PC-9 (cell line): Measurements from ENCODE around the gene SLC25A3. TPM values are rescaled to one million over a fixed set of nuclear protein-coding genes. Genes with fewer than 3 reads are reported as not detected.

Experiments used
- BruUV-seq: library from RNA; stranded (reverse); fragments of 400-500 nt; replicated peaks from 2 replicates; lab custom pipeline; 2021; lab: Mats Ljungman, UMichigan
- CTCF ChIA-PET: fragments of 300-600 bp; sonication (Branson Sonifier 250); formaldehyde crosslinking; loops from one replicate; lab custom pipeline; 2022; ENCODE audit warnings: antibody characterized with exemption; lab: Charles Lee
- POLR2A ChIA-PET: fragments of 300-600 bp; sonication (Branson Sonifier 250); formaldehyde crosslinking; loops from one replicate; lab custom pipeline; 2022; ENCODE audit warnings: antibody characterized with exemption; ENCODE audit not compliant: unreplicated experiment; lab: Charles Lee
- DNase-seq, 2 experiments: peaks; one replicate each; pipeline versions ENCODE4 v3.0.0 to v3.0.0-alpha.2; 2015 to 2022; ENCODE audit warnings: mixed read lengths in 1 of 2
- H2AFZ ChIP-seq: fragments of 200-600 bp; sonication (generic); 2 replicates; pipeline ENCODE4 v1.8.1; 2017; ENCODE audit warnings: antibody characterized with exemption
- H3F3A ChIP-seq: fragments of 200-600 bp; sonication (generic); 2 replicates; pipeline ENCODE4 v1.8.1; 2017; ENCODE audit warnings: antibody characterized with exemption, mild to moderate bottlenecking, low read depth; ENCODE audit not compliant: insufficient read depth
- H3K27ac ChIP-seq: fragments of 200-600 bp; sonication (generic); 2 replicates; pipeline ENCODE4 v1.6.1; 2016; ENCODE audit warnings: mixed run types
- H3K27me3 ChIP-seq: fragments of 200-600 bp; sonication (generic); 2 replicates; pipeline ENCODE4 v1.6.1; 2016; ENCODE audit warnings: low read depth, mixed run types; ENCODE audit not compliant: insufficient read depth
- H3K36me3 ChIP-seq: fragments of 200-600 bp; sonication (generic); 2 replicates; pipeline ENCODE4 v1.6.1; 2016; ENCODE audit warnings: low read depth, mixed run types
- H3K4me1 ChIP-seq: fragments of 200-600 bp; sonication (generic); replicated peaks from 2 replicates; pipeline ENCODE4 v1.6.1; 2016; ENCODE audit warnings: mixed run types; ENCODE audit not compliant: insufficient read depth
- H3K4me2 ChIP-seq: fragments of 200-600 bp; sonication (generic); 2 replicates; pipeline ENCODE4 v1.6.1; 2017; ENCODE audit warnings: mixed run types
- H3K4me3 ChIP-seq: fragments of 200-600 bp; sonication (generic); 2 replicates; pipeline ENCODE4 v1.6.1; 2016; ENCODE audit warnings: mixed run types
- H3K79me2 ChIP-seq: fragments of 200-600 bp; sonication (generic); 2 replicates; pipeline ENCODE4 v1.6.1; 2017; ENCODE audit warnings: low read depth, mixed run types
- H3K9me2 ChIP-seq: fragments of 200-600 bp; sonication (generic); 2 replicates; pipeline ENCODE4 v1.8.1; 2017; ENCODE audit warnings: mild to moderate bottlenecking; ENCODE audit not compliant: insufficient read depth
- H3K9me3 ChIP-seq: fragments of 200-600 bp; sonication (generic); 2 replicates; pipeline ENCODE4 v1.8.1; 2016; ENCODE audit warnings: low read depth; ENCODE audit not compliant: insufficient read depth
- H4K20me1 ChIP-seq: fragments of 200-600 bp; sonication (generic); 2 replicates; pipeline ENCODE4 v1.8.1; 2017; ENCODE audit not compliant: insufficient read depth
- CTCF ChIP-seq: fragments of 200-600 bp; sonication (generic); conservative IDR thresholded peaks from 2 replicates; pipeline ENCODE4 v1.6.1; 2017; ENCODE audit warnings: mixed run types, antibody characterized with exemption, mild to moderate bottlenecking, moderate library complexity
- EZH2 ChIP-seq: fragments of 200-600 bp; sonication (generic); IDR thresholded peaks from 2 replicates; pipeline ENCODE4 v1.8.0; 2017; ENCODE audit warnings: antibody characterized with exemption, low read depth
- intact Hi-C: fragments of 100-400 bp; cut with micrococcal nuclease; formaldehyde crosslinking; loops from one replicate; pipeline ENCODE4 v1.10.0; 2022; ENCODE audit not compliant: unreplicated experiment
- total RNA-seq: library from RNA; stranded (reverse); gene quantifications from 2 replicates; pipeline ENCODE4 v1.2.3, GENCODE V29; 2021

Gene SLC25A3
- total RNA-seq, 1 experiment from 2014 or later, result 572 TPM

GRCh38 chr12:98644433-98644711 is 50.9 kb downstream of the SLC25A3 start:
- BruUV-seq, result TSS peak; percentile 63
- POLR2A ChIA-PET, result interaction anchor here (1.0 kb wide), 1 partner anchor 30 kb away, joined by 3 read pairs; no protein-coding TSS in a partner anchor
- DNase-seq, result no peak

GRCh38 chr12:98644712-98645571 is 51.5 kb downstream of the SLC25A3 start, which contains the start of the genes APAF1 and IKBIP:
APAF1 (plus strand) TSS chr12:98645290; CDS start chr12:98648360, 3,070 bp downstream.
IKBIP (minus strand) TSS chr12:98644788; CDS start chr12:98644701, 87 bp downstream.
- H3K79me2 ChIP-seq, result 0 out of 2 replicates have a peak, but pooled peaks cover 6% of the 10 kb centered on the region
- no peaks in the 10 kb centered on the region for H3K9me2 ChIP-seq
- intact Hi-C loops, result loop anchor here (1.0 to 2.0 kb wide), 3 partner anchors 52 to 220 kb away; partner anchors contain the start of gene SLC25A3
- peak within 1 kb of the TSS; percentile 29 for H3K27ac ChIP-seq
- CTCF ChIA-PET, result interaction anchor here (1.1 kb wide), 1 partner anchor 52 kb away, joined by 4 read pairs; the partner anchor contains the start of gene SLC25A3
- no TSS peak for BruUV-seq
- no peaks in the 10 kb centered on the region for H3K9me3 ChIP-seq
- peak within 1 kb of the TSS; percentile 94 for H2AFZ ChIP-seq
- peak within 1 kb of the TSS; percentile 86 for H3K4me2 ChIP-seq
- H4K20me1 ChIP-seq, result no peaks in the 10 kb centered on the region
- peaks cover 3% of the 10 kb centered on the region; the same call in 1 of the 2 replicates for H3F3A ChIP-seq
- H3K4me3 ChIP-seq, result peak within 1 kb of the TSS; percentile 85
- peaks cover 7% of the 10 kb centered on the region; the same call in 1 of the 2 replicates for H3K4me1 ChIP-seq
- TF ChIP-seq CTCF, result no peak
- TF ChIP-seq EZH2, result no peak
- no peaks in the 10 kb centered on the region for H3K27me3 ChIP-seq
- POLR2A ChIA-PET, result interaction anchor here (0.6 to 1.0 kb wide), 2 partner anchors 30 to 52 kb away, joined by 3 to 9 read pairs; no protein-coding TSS in a partner anchor
- no peaks in the 10 kb centered on the region for H3K36me3 ChIP-seq
- DNase-seq, result peak; percentile 84 to 98

More at GRCh38 chr12:98644433-98644711, 50.9 kb downstream of the SLC25A3 start:
- Histone ChIP-seq H3K27me3 (no peaks in the 10 kb centered on the region), H3K9me3 (no peaks in the 10 kb centered on the region), H3K4me2 (peak overlapping the region; percentile 86), H3K79me2 (0 out of 2 replicates have a peak, but pooled peaks cover 6% of the 10 kb centered on the region), H3K27ac (peak overlapping the region; percentile 29), H3K36me3 (no peaks in the 10 kb centered on the region), H3K4me1 (peaks cover 7% of the 10 kb centered on the region; the same call in 1 of the 2 replicates), H4K20me1 (no peaks in the 10 kb centered on the region), H3K9me2 (no peaks in the 10 kb centered on the region), H3K4me3 (peak overlapping the region; percentile 85), H3F3A (peaks cover 3% of the 10 kb centered on the region; the same call in 1 of the 2 replicates), H2AFZ (peak overlapping the region; percentile 94)
- CTCF ChIA-PET, result no interaction called here
- intact Hi-C loops, result loop anchor here (2.0 kb wide), 2 partner anchors 78 to 220 kb away; no protein-coding TSS in a partner anchor
- TF ChIP-seq EZH2 (no peak), CTCF (no peak)

- TF ChIP-seq CTCF (no peak), EZH2 (no peak)
These were observed 52.1 kb downstream of the SLC25A3 start for GRCh38 chr12:98645572-98646067.

More at GRCh38 chr12:98645572-98646067, 52.1 kb downstream of the SLC25A3 start:
- intact Hi-C loops, result loop anchor here (1.0 to 2.0 kb wide), 3 partner anchors 52 to 221 kb away; partner anchors contain the start of gene SLC25A3
- Histone ChIP-seq H3K4me3 (peak overlapping the region; percentile 85), H3K27me3 (no peaks in the 10 kb centered on the region), H3K36me3 (no peaks in the 10 kb centered on the region), H3K4me2 (peak overlapping the region; percentile 86), H3K4me1 (peaks cover 7% of the 10 kb centered on the region; the same call in 1 of the 2 replicates), H3F3A (peaks cover 3% of the 10 kb centered on the region; the same call in 1 of the 2 replicates), H2AFZ (peak overlapping the region; percentile 94), H4K20me1 (no peaks in the 10 kb centered on the region), H3K79me2 (0 out of 2 replicates have a peak, but pooled peaks cover 6% of the 10 kb centered on the region), H3K9me2 (no peaks in the 10 kb centered on the region), H3K9me3 (no peaks in the 10 kb centered on the region), H3K27ac (no peak overlapping the region)
- peak in 1 of 2 experiments; percentile 23 for DNase-seq
- ChIA-PET CTCF (interaction anchor here (1.1 kb wide), 1 partner anchor 52 kb away, joined by 4 read pairs; the partner anchor contains the start of gene SLC25A3), POLR2A (no interaction called here)
- TSS peak; percentile 65 for BruUV-seq
